HG03354 (cell line): ENCODE measurements around the gene EIF3K.

Source experiments
- ATAC-seq: cut with Tn5 transposase; IDR thresholded peaks from one replicate; pipeline ENCODE4 v1.9.1; 2021; ENCODE audit warnings: mild to moderate bottlenecking; ENCODE audit not compliant: unreplicated experiment, poor library complexity, severe bottlenecking

Gene EIF3K

GRCh38 chr19:38679839-38680238, 60.9 kb downstream of the EIF3K start:
- no peak for ATAC-seq

GRCh38 chr19:38682195-38682867, 63.3 kb downstream of the EIF3K start:
- no peak for ATAC-seq

- no peak for ATAC-seq
Measured at GRCh38 chr19:38682872-38683392, 63.9 kb downstream of the EIF3K start.

- ATAC-seq = no peak
Measured at GRCh38 chr19:38683393-38684077, 64.5 kb downstream of the EIF3K start.

GRCh38 chr19:38684078-38684861, 65.3 kb downstream of the EIF3K start:
- no peak for ATAC-seq

GRCh38 chr19:38684862-38685665, 66.1 kb downstream of the EIF3K start:
- ATAC-seq = no peak

GRCh38 chr19:38685666-38686529, 66.9 kb downstream of the EIF3K start:
- no peak for ATAC-seq

- no peak for ATAC-seq
Measured at GRCh38 chr19:38686530-38686888, 67.5 kb downstream of the EIF3K start.
